ENCODE data around the gene HIBCH.

- TF ChIP-seq EGR1 (IDR thresholded peaks at IDR 0.05) (no peak), CEBPB (IDR thresholded peaks at IDR 0.05) (no peak), RAD21 (IDR thresholded peaks at IDR 0.05; ENCODE audit: low read depth) (no peak), MAX (IDR thresholded peaks at IDR 0.05) (no peak), EP300 (IDR thresholded peaks at IDR 0.05; ENCODE audit: borderline replicate concordance) (no peak), TCF12 (IDR thresholded peaks at IDR 0.05; ENCODE audit: low read depth) (no peak), YY1 (IDR thresholded peaks at IDR 0.05; ENCODE audit: low read depth) (no peak), REST (IDR thresholded peaks at IDR 0.05; ENCODE audit: low read depth) (no peak), CREB1 (IDR thresholded peaks at IDR 0.05; ENCODE audit: low read depth) (no peak)
- TF ChIP-seq, protein P1, sequence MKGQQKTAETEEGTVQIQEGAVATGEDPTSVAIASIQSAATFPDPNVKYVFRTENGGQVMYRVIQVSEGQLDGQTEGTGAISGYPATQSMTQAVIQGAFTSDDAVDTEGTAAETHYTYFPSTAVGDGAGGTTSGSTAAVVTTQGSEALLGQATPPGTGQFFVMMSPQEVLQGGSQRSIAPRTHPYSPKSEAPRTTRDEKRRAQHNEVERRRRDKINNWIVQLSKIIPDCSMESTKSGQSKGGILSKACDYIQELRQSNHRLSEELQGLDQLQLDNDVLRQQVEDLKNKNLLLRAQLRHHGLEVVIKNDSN (IDR thresholded peaks at IDR 0.05): no peak
Observed at GRCh38 chr2:190351955-190352354, 32.3 kb upstream of the HIBCH start.
